NB4 (cell line): ENCODE results near the gene CGNL1.

Experiments used
- DNase-seq: peaks from one replicate; pipeline ENCODE4 v3.0.0; 2010; ENCODE audit warnings: low read depth
- H3K4me3 ChIP-seq: one replicate; pipeline ENCODE4 v1.5.1; 2011; ENCODE audit warnings: mild to moderate bottlenecking, low read depth, low read length, moderate library complexity
- MAX ChIP-seq: IDR thresholded peaks from 2 replicates; pipeline ENCODE4 v1.6.1; 2011; ENCODE audit warnings: low read depth, low read length
- MYC ChIP-seq: IDR thresholded peaks from 2 replicates; pipeline ENCODE4 v1.6.1; 2011; ENCODE audit warnings: low read depth, low read length
- POLR2A ChIP-seq: IDR thresholded peaks from 2 replicates; pipeline ENCODE4 v1.6.1; 2011; ENCODE audit warnings: mild to moderate bottlenecking; ENCODE audit not compliant: insufficient read length; ENCODE audit errors: extremely low read depth
- TF ChIP-seq, protein P1 (sequence below): IDR thresholded peaks from one replicate; pipeline ENCODE4 v1.5.1; 2012; ENCODE audit warnings: low read depth, low read length

Gene CGNL1

DNA sequence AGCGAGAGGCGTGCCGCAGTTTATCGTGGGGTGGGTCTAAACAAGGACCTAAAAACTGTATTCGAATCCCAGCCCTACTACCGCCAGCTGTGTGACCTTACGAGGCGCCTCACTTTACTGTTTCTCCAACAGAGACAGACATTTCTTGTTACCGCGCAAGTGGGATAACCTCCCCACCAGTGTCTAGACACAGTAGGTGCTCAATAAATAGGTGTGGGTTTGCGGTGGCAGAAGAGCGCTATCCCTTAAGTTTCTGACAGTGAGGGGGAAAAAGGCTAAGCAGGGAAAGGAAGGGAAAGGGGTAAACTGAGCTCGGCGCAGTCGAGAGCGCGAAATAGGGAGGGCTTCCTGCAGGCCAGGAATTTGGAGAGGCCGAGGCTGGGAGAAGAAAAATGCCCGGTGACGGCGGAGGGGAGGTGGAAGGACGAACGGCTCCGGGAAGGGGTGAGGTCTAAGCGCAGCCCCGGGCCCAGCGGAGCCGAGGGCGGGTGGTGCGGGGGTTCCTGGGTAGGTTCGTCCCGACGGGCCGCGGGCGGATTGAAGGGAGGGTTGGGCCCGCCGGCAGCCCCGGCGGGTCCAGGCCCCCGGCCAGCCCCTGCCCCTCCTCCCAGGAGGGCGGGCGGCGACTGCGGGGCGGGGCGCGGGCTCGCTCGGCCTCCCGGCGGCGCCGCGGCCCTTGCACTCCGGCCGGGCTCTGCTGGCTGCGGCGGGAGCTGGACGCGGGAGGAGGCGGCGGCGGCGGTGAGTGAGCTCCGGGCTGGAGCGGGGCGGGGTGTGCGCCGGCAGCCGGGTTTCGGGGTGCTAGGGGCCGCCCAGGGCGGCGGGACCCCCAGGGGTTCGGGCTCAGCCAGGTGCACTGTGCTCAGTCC is at the start of gene CGNL1:
Gene CGNL1, plus strand, starts transcription at position 679 of the 869 bp plus-strand sequence. CDS start 61,495 bp downstream, outside the sequence.
- peak; percentile 12 for DNase-seq
- H3K4me3 ChIP-seq = no peak within 1 kb of the TSS
- TF ChIP-seq MAX (no peak), POLR2A (no peak), MYC (no peak)
- TF ChIP-seq, protein P1, sequence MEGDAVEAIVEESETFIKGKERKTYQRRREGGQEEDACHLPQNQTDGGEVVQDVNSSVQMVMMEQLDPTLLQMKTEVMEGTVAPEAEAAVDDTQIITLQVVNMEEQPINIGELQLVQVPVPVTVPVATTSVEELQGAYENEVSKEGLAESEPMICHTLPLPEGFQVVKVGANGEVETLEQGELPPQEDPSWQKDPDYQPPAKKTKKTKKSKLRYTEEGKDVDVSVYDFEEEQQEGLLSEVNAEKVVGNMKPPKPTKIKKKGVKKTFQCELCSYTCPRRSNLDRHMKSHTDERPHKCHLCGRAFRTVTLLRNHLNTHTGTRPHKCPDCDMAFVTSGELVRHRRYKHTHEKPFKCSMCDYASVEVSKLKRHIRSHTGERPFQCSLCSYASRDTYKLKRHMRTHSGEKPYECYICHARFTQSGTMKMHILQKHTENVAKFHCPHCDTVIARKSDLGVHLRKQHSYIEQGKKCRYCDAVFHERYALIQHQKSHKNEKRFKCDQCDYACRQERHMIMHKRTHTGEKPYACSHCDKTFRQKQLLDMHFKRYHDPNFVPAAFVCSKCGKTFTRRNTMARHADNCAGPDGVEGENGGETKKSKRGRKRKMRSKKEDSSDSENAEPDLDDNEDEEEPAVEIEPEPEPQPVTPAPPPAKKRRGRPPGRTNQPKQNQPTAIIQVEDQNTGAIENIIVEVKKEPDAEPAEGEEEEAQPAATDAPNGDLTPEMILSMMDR = no peak

GRCh38 chr15:57327985-57328471 is 48.3 kb upstream of the CGNL1 start:
- TF ChIP-seq MYC (no peak), POLR2A (no peak), MAX (no peak)
- TF ChIP-seq, protein P1 = no peak
- DNase-seq = no peak
- H3K4me3 ChIP-seq = no peak overlapping the region

DNA sequence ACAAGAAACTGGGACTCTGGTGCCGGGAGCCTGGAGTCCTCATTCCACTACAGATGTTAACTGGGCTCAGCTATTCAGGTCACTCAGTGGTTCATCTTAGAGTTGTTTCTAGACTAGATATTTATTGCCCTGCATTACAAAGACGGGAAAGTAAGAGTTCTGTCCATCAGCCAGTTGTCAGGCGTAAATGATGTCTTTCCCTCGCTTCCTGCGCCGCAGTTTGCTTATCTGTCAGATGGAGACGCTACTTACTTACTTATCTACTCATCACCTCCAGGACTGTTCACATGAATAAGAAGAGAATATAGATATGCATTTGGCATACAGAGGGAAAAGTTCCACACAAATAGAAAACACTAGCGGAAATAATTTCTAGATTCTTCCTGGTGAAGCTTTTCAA is 47.8 kb upstream of the CGNL1 start:
- no peak for DNase-seq
- TF ChIP-seq MAX (no peak), POLR2A (no peak), MYC (no peak)
- TF ChIP-seq, protein P1 = no peak
- no peak overlapping the region for H3K4me3 ChIP-seq

- no peak overlapping the region for H3K4me3 ChIP-seq
- DNase-seq = no peak
- TF ChIP-seq, protein P1 = no peak
- TF ChIP-seq MYC = no peak
- no peak for TF ChIP-seq POLR2A
- TF ChIP-seq MAX = no peak
Measured at GRCh38 chr15:57328897-57329296, 47.4 kb upstream of the CGNL1 start.

DNA sequence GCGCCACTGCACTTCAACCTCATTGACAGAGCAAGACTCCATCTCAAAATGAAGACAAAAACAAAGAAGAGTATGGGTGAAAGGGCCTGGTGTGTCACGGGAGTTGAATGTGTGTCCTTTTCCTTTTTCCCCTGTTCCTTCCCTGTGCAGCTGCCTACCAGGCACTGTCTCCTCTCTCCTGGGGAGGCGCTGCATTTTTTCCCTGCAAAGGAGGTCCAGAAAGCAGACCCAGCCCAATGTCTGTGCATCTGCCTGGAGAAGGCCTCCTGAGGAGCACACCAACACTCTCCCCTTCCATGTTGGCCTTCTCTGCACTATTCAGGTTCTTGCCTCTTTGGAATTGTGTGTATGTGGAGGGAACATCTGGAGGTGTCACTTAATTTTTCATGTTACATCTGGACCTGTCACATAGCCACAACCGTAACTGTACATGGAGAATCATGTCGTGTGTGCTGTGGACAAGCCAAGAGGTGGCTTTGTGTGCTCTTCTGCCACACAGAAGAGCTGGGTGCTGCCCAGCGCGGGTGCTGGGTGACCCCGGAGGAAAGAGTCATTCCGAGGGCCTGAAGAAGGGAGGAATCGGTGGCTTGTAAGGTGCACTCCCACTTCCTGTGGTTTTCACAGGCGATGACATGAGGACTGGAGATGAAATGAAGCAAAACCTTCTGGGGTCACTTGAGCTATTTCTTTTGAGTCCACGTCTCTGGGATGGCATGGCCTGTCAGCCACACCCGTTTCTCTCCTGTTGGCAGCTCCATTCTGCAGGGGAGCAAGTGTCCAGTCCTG is 46.5 kb upstream of the CGNL1 start:
- peak; percentile 89 for TF ChIP-seq MYC
- peak; percentile 84 for TF ChIP-seq MAX
- TF ChIP-seq, protein P1 = no peak
- TF ChIP-seq POLR2A = no peak
- DNase-seq = peak; percentile 86
- no peak overlapping the region for H3K4me3 ChIP-seq
